Activated naive CD4-positive, alpha-beta T cell treated with anti-CD3 and anti-CD28 coated beads for 36 hours (primary cell): Measurements from ENCODE around the gene RBM6. TPM values are rescaled to one million over a fixed set of nuclear protein-coding genes. Genes with fewer than 3 reads are reported as not detected.

Experiments
- CTCF ChIA-PET: fragments of 350-600 bp; sonication (Branson Sonifier 250); formaldehyde crosslinking; loops from one replicate; lab custom pipeline; 2021; ENCODE audit warnings: antibody characterized with exemption; lab: Charles Lee
- DNase-seq: peaks from one replicate; pipeline ENCODE4 v3.0.0-alpha.2; 2020
- H3K27ac Mint-ChIP-seq: one replicate; pipeline ENCODE4 v1.8.0; 2021; ENCODE audit warnings: mild to moderate bottlenecking, mixed read lengths
- H3K27me3 Mint-ChIP-seq: one replicate; pipeline ENCODE4 v1.8.0; 2021; ENCODE audit warnings: low read depth, mixed read lengths
- H3K36me3 Mint-ChIP-seq: one replicate; pipeline ENCODE4 v1.8.0; 2021; ENCODE audit warnings: low read depth, mixed read lengths
- H3K4me1 Mint-ChIP-seq: one replicate; pipeline ENCODE4 v1.8.0; 2021; ENCODE audit warnings: low read depth, mixed read lengths
- H3K4me3 Mint-ChIP-seq: one replicate; pipeline ENCODE4 v1.8.0; 2021; ENCODE audit warnings: mild to moderate bottlenecking, moderate library complexity, mixed read lengths
- H3K9me3 Mint-ChIP-seq: one replicate; pipeline ENCODE4 v1.8.0; 2021; ENCODE audit warnings: mixed read lengths
- intact Hi-C: fragments of 100-400 bp; cut with micrococcal nuclease; formaldehyde crosslinking; loops from one replicate; pipeline ENCODE4 v1.15.1; 2023
- total RNA-seq, 2 experiments: library from RNA; stranded (reverse); gene quantifications; one replicate each; pipeline ENCODE4 v1.2.3, GENCODE V29; 2021

Gene RBM6, protein sequence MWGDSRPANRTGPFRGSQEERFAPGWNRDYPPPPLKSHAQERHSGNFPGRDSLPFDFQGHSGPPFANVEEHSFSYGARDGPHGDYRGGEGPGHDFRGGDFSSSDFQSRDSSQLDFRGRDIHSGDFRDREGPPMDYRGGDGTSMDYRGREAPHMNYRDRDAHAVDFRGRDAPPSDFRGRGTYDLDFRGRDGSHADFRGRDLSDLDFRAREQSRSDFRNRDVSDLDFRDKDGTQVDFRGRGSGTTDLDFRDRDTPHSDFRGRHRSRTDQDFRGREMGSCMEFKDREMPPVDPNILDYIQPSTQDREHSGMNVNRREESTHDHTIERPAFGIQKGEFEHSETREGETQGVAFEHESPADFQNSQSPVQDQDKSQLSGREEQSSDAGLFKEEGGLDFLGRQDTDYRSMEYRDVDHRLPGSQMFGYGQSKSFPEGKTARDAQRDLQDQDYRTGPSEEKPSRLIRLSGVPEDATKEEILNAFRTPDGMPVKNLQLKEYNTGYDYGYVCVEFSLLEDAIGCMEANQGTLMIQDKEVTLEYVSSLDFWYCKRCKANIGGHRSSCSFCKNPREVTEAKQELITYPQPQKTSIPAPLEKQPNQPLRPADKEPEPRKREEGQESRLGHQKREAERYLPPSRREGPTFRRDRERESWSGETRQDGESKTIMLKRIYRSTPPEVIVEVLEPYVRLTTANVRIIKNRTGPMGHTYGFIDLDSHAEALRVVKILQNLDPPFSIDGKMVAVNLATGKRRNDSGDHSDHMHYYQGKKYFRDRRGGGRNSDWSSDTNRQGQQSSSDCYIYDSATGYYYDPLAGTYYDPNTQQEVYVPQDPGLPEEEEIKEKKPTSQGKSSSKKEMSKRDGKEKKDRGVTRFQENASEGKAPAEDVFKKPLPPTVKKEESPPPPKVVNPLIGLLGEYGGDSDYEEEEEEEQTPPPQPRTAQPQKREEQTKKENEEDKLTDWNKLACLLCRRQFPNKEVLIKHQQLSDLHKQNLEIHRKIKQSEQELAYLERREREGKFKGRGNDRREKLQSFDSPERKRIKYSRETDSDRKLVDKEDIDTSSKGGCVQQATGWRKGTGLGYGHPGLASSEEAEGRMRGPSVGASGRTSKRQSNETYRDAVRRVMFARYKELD
- total RNA-seq, result 10 to 100 TPM; 89.1 to 98.2 TPM

DNA sequence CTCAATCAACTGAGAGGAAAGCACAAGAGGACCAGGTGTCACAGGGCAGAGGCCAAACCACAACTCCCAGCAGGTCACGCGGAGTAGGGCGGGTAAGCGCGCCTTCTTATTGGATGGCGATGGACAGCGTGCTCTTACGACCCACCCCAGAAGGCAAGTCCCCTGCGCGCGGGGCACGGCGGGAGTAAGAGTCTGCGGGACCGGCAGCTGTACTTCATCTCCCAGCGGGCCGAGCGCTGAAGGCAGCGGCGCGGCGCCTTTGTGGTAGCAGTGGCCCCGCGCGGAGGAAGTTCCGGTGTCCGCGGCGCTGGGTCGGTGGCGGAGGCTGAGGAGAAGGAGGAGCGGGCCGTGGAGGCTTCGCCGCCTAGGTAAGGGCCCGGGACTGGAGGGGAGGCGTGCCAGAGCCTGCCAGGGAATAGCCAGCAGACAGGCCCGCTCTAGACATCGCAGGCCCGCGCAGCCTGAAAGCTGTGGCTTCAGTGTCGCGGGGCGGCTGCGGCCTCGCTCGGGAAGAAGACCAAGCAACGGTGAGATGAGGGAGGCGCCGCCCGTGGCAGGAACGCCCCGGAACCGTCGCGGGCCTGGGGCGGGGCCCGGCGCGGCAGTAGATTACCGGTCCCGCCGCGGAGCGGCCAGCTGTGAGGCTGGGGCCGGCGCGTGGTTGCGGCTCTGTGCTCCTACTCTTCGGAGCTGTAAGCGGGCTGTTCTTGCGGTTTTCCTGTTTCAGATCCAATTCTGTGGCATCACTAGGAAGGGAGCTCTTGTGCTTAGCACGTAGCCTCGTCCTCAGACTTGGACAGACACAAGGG, at the start of gene RBM6:
Gene RBM6, plus strand, starts transcription at position 293 of the 809 bp plus-strand sequence. CDS start 22,492 bp downstream, outside the sequence.
- peaks cover 2% of the 10 kb centered on the region for H3K9me3 Mint-ChIP-seq
- peak within 1 kb of the TSS; percentile 93 for H3K27ac Mint-ChIP-seq
- CTCF ChIA-PET, result interaction anchor here (0.6 to 1.3 kb wide), 3 partner anchors 78 to 477 kb away, joined by 3 to 4 read pairs (median 3); no protein-coding TSS in a partner anchor
- intact Hi-C loops, result loop anchor here (1.0 to 2.0 kb wide), 7 partner anchors 11 to 359 kb away; partner anchors contain the start of genes HYAL3, IFRD2, INKA1 and MON1A
- no peaks in the 10 kb centered on the region for H3K27me3 Mint-ChIP-seq
- DNase-seq, result peak; percentile 98
- H3K4me1 Mint-ChIP-seq, result peaks cover 29% of the 10 kb centered on the region
- peak within 1 kb of the TSS; percentile 98 for H3K4me3 Mint-ChIP-seq
- H3K36me3 Mint-ChIP-seq, result peaks cover 14% of the 10 kb centered on the region

DNA sequence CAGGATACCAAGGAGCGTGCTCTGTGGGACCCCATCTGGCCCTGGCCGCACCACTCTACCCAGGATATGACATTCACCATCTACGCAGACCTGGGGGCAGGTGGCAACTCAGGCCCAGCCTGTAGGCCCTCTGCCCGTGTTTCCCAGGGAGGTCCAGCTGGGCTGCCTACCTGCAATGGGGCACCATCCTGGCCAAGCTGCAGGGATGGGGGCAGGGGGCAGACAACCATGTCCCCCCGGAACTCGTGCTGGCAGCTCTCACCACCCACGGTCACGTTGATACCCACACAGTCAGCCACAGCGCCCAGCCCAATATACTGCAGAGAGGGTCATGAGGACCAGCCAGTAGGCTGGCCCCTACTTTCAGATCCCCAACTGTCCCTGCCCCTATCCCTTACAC, 44.2 kb upstream of the RBM6 start:
- Mint-ChIP-seq H3K4me1 (no peaks in the 10 kb centered on the region), H3K27ac (no peak overlapping the region), H3K36me3 (no peaks in the 10 kb centered on the region), H3K27me3 (no peaks in the 10 kb centered on the region), H3K4me3 (no peak overlapping the region), H3K9me3 (no peaks in the 10 kb centered on the region)
- intact Hi-C loops, result no loop called here
- DNase-seq, result no peak
- CTCF ChIA-PET, result no interaction called here

DNA sequence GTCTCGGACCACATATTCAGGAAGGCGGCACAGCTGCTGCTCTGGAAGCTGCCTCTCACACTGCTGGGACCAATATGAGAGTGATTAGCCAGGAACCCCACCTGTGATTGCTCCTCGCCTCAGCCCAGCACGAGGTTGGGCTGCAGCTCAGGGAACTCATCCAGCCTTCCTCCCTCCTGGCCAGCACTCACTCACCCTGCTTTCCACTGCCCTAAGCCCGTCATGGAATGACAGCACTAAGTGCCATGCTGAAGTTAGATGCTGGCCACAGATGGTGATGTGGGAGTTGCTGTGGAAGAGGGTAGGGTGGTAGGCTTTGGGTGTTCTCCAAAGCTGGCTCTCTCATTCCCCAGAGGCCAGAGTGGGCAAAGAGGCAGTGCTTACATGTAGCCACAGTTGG, 43.6 kb upstream of the RBM6 start:
- peaks cover under 1% of the 10 kb centered on the region for H3K4me1 Mint-ChIP-seq
- DNase-seq, result no peak
- H3K36me3 Mint-ChIP-seq, result no peaks in the 10 kb centered on the region
- no peaks in the 10 kb centered on the region for H3K9me3 Mint-ChIP-seq
- no peak overlapping the region for H3K4me3 Mint-ChIP-seq
- no peak overlapping the region for H3K27ac Mint-ChIP-seq
- H3K27me3 Mint-ChIP-seq, result no peaks in the 10 kb centered on the region
- intact Hi-C loops, result no loop called here
- CTCF ChIA-PET, result no interaction called here

DNA sequence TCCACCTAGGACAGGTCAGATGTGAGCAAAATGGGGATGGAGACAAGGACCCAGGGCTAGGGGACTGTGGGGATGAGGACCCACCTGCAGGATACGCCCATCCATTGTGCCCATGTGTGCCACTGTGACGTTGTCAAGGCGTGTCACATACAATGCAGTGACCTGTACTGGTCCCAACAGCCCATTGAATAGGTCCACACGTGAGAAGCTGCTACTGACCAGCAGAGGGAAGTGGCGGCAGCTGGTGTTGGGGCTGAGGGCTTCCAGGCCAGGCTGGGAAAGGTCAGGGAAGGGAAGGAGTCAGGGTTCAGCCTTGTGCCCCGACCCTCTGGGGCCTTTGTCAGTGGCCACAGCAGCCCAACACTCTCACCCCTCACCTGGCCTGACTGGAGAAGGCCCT, 41.0 kb upstream of the RBM6 start:
- DNase-seq, result no peak
- Mint-ChIP-seq H3K9me3 (no peaks in the 10 kb centered on the region), H3K27ac (no peak overlapping the region), H3K36me3 (no peaks in the 10 kb centered on the region), H3K4me1 (peaks cover 4% of the 10 kb centered on the region), H3K4me3 (no peak overlapping the region), H3K27me3 (no peaks in the 10 kb centered on the region)
- CTCF ChIA-PET, result interaction anchor here (0.7 kb wide), 1 partner anchor 11 kb away, joined by 3 read pairs; no protein-coding TSS in a partner anchor
- intact Hi-C loops, result no loop called here

DNA sequence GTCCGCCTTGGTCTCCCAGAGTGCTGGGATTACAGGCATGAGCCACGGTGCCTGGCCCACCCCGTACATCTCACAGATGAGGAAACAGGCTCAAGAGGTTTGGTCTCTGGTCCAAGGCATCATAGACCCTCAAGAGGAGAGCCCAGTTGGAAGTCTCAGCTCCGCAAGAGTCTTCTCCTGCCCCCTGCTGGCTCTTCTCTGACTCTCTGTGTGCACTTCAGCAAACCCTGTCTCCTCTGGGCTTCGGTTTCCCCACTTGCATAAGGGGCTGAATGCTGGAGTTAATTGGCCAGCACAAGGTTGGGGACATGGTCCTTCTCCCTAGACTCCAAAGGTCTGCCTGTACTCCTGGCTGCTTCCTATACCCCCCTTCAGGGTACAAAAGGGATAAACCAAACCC, 40.1 kb upstream of the RBM6 start:
- no peak overlapping the region for H3K27ac Mint-ChIP-seq

DNA sequence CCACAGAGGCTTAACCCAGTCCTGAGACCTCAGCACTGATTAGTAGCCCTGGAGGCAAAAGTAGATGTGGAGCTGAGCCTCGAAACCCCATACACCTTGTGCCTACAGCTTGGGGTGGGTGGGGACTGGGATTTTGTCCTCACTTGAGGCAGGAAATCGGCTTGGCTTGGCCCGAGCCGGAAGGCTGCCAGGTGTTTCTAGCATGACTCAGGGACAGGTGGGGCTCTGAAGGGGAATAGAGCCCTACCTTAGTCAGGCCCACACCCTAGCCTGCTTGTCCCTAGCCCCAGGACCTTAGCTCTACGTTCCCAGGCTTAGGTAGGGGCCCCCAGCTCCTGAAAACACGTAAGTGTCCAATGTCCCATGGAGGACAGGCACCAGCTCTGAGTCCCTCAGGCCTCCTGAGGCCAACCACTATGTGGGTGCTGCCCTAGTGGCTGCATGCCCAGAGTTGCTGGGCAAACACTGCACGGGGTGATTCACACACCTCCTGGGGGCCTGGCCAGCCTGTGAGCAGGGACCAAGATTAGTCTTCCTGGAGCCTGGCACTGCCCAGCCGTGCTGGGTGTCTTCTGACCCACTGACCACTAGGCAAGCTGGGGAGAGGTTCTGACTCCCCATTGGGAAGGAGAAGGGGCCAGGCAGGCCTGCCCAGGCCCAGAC, 39.3 kb upstream of the RBM6 start:
- DNase-seq, result no peak
- H3K36me3 Mint-ChIP-seq, result no peaks in the 10 kb centered on the region
- H3K4me1 Mint-ChIP-seq, result peaks cover 14% of the 10 kb centered on the region
- CTCF ChIA-PET, result interaction anchor here (0.9 to 1.2 kb wide), 3 partner anchors 9 to 98 kb away, joined by 3 to 4 read pairs (median 3); no protein-coding TSS in a partner anchor
- intact Hi-C loops, result no loop called here
- no peak overlapping the region for H3K27ac Mint-ChIP-seq
- H3K9me3 Mint-ChIP-seq, result no peaks in the 10 kb centered on the region
- no peak overlapping the region for H3K4me3 Mint-ChIP-seq
- no peaks in the 10 kb centered on the region for H3K27me3 Mint-ChIP-seq

More for the DNA sequence above, 40.1 kb upstream of the RBM6 start:
- no peaks in the 10 kb centered on the region for H3K27me3 Mint-ChIP-seq
- peak; percentile 22 for DNase-seq
- H3K36me3 Mint-ChIP-seq, result no peaks in the 10 kb centered on the region
- peaks cover 7% of the 10 kb centered on the region for H3K4me1 Mint-ChIP-seq
- no peak overlapping the region for H3K4me3 Mint-ChIP-seq
- H3K9me3 Mint-ChIP-seq, result no peaks in the 10 kb centered on the region
- CTCF ChIA-PET, result interaction anchor here (0.6 to 1.2 kb wide), 4 partner anchors 10 to 99 kb away, joined by 3 read pairs; no protein-coding TSS in a partner anchor
- intact Hi-C loops, result no loop called here

DNA sequence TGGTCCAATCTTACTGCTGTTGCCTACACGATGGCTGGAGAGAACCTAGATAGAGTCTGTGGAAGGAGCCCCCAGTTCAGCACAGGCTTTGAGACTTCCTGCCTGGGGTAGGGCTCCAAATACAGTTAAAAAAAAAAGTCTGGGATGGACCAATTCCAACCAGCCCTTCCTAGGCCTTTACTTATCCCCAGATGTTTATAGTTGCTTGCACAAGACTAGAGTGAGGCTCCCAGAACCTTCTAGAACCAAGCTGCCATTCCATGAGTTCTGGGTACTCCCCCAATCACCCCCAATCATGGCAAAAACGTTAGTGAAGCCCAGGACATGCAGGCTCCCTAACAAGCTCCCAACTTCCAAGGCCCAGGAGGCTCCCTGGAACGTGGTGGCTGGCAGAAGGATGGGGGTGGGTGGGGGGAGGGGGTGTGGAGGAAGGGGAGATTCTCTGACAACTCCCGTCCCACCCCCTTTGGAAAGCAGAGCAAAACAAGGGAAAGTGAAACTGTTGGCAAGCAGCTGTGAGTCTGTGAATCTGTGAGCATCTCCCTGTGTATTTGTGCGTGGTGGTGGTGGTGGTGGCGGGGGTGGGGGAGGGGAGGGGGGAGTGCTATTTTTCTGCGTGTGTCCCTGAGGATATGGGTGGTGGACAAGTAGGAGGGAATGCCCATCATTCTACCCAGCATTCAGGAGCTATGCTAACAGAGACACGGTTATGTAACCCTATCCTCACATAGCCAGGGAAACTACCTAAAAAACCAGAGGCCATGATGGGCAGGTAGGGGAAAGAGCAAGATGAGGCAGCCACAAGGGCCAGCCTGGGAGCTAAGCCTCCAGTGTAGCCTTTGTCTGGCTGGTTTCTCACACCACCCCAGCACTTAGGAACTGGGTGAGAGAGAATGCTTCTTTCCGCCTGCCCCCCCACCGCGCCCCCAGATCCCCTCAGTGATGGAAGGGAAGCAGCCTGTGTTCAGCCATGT, 38.3 kb upstream of the RBM6 start:
- H3K9me3 Mint-ChIP-seq, result no peaks in the 10 kb centered on the region
- no peaks in the 10 kb centered on the region for H3K36me3 Mint-ChIP-seq
- H3K4me1 Mint-ChIP-seq, result peaks cover 24% of the 10 kb centered on the region
- H3K4me3 Mint-ChIP-seq, result no peak overlapping the region
- intact Hi-C loops, result no loop called here
- no peak overlapping the region for H3K27ac Mint-ChIP-seq
- CTCF ChIA-PET, result interaction anchor here (0.5 to 1.5 kb wide), 3 partner anchors 62 to 342 kb away, joined by 3 to 7 read pairs (median 6); partner anchors contain the start of gene INKA1
- no peaks in the 10 kb centered on the region for H3K27me3 Mint-ChIP-seq
- DNase-seq, result no peak

DNA sequence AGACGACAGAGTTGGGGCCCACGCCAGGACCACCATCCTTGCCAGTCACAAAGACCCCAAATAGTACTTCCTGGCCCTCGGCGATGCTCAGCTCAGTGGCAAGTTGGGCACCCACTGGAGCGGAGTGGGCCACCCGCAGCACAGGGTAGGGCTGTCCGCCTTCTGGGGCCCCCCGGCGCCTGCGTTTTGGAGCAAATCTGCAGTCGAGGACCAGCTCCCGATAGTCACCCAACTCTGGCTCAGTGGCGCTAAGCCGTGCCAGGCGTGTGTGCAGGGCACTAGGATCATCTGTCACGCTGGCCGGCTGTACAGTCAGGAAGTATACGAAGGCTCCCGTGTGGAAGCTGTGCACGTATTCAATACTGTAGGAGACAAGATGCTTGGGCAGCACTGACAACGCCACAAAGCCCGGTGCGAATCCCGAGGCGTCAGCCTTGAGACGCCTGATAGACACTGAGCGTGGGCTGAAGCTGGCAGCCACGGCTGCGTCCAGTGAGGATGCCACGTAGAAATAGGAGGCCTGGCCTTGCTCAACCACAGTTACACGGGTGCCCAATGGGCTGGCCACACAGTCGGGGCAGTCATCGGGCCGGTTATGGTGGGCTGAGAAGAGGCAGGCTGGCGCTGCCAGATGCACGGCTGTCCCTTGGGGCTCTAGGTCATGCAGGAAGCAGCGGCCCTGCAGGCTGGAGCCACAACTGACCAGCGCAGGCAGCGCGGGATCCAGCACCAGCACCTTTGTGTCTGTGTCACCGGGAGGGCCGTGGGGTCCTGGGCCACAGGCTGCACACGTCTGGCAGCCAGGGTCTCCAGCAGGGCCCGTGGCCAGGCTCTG, 37.2 kb upstream of the RBM6 start:
- CTCF ChIA-PET, result interaction anchor here (0.5 to 1.5 kb wide), 3 partner anchors 63 to 343 kb away, joined by 3 to 7 read pairs (median 6); partner anchors contain the start of gene INKA1
- Mint-ChIP-seq H3K36me3 (no peaks in the 10 kb centered on the region), H3K4me1 (peaks cover 27% of the 10 kb centered on the region), H3K27ac (no peak overlapping the region), H3K9me3 (no peaks in the 10 kb centered on the region), H3K4me3 (no peak overlapping the region), H3K27me3 (no peaks in the 10 kb centered on the region)
- intact Hi-C loops, result loop anchor here (1.0 kb wide), 1 partner anchor 38 kb away; the partner anchor contains the start of gene RBM6
- no peak for DNase-seq
